GM23248 (cell line): ENCODE measurements around the gene ACADS. TPM values are rescaled to one million over a fixed set of nuclear protein-coding genes. Genes with fewer than 3 reads are reported as not detected.

Experiments
- DNase-seq: peaks from one replicate; pipeline ENCODE4 v3.0.0-alpha.2; 2015
- H2AFZ ChIP-seq: fragments of 200-600 bp; sonication (generic); 2 replicates; pipeline ENCODE4 v1.6.1; 2016; ENCODE audit warnings: antibody characterized with exemption
- H3F3A ChIP-seq: fragments of 200-600 bp; sonication (generic); 2 replicates; pipeline ENCODE4 v1.6.1; 2016; ENCODE audit warnings: mild to moderate bottlenecking, antibody characterized with exemption, mixed run types; ENCODE audit not compliant: insufficient read depth
- H3K27ac ChIP-seq: fragments of 200-600 bp; sonication (generic); 2 replicates; pipeline ENCODE4 v1.5.1; 2016; ENCODE audit warnings: mild to moderate bottlenecking
- H3K27me3 ChIP-seq: fragments of 200-600 bp; sonication (generic); replicated peaks from 2 replicates; pipeline ENCODE4 v1.6.1; 2016; ENCODE audit warnings: mild to moderate bottlenecking; ENCODE audit not compliant: insufficient read depth
- H3K36me3 ChIP-seq: fragments of 200-600 bp; sonication (generic); 2 replicates; pipeline ENCODE4 v1.6.1; 2016; ENCODE audit warnings: low read depth, mild to moderate bottlenecking
- H3K4me1 ChIP-seq: fragments of 200-600 bp; sonication (generic); 2 replicates; pipeline ENCODE4 v1.6.1; 2016; ENCODE audit warnings: mild to moderate bottlenecking; ENCODE audit not compliant: insufficient read depth
- H3K4me2 ChIP-seq: fragments of 200-600 bp; sonication (generic); one replicate; pipeline ENCODE4 v1.6.1; 2016; ENCODE audit warnings: mild to moderate bottlenecking; ENCODE audit not compliant: unreplicated experiment
- H3K4me3 ChIP-seq: fragments of 200-600 bp; sonication (generic); 2 replicates; pipeline ENCODE4 v1.5.1; 2016; ENCODE audit warnings: mild to moderate bottlenecking
- H3K79me2 ChIP-seq: fragments of 200-600 bp; sonication (generic); 2 replicates; pipeline ENCODE4 v1.6.1; 2016; ENCODE audit warnings: mild to moderate bottlenecking; ENCODE audit not compliant: insufficient read depth
- H3K9ac ChIP-seq: fragments of 200-600 bp; sonication (generic); 2 replicates; pipeline ENCODE4 v1.6.1; 2016; ENCODE audit warnings: mild to moderate bottlenecking
- H3K9me2 ChIP-seq: fragments of 200-600 bp; sonication (generic); 2 replicates; pipeline ENCODE4 v1.6.1; 2016; ENCODE audit warnings: mixed run types, mild to moderate bottlenecking, moderate library complexity; ENCODE audit not compliant: insufficient read depth
- H3K9me3 ChIP-seq: fragments of 200-600 bp; sonication (generic); one replicate; pipeline ENCODE4 v1.6.1; 2017; ENCODE audit warnings: low read depth
- H4K20me1 ChIP-seq: fragments of 200-600 bp; sonication (generic); 2 replicates; pipeline ENCODE4 v1.6.0; 2016; ENCODE audit not compliant: insufficient read depth
- EZH2 ChIP-seq: fragments of 200-600 bp; sonication (generic); IDR thresholded peaks from 2 replicates; pipeline ENCODE4 v1.6.1; 2018; ENCODE audit warnings: antibody characterized with exemption, mild to moderate bottlenecking; ENCODE audit not compliant: insufficient read depth, poor library complexity, severe bottlenecking
- EZH2phosphoT487 ChIP-seq: fragments of 200-600 bp; sonication (generic); IDR thresholded peaks from 2 replicates; pipeline ENCODE4 v1.6.1; 2018; ENCODE audit warnings: antibody characterized with exemption, moderate library complexity, mild to moderate bottlenecking, low read depth; ENCODE audit not compliant: insufficient read depth
- WGBS, 2 experiments: methylation state at CpG; one replicate each; pipeline ENCODE4 v1.1.6; 2015 to 2017; ENCODE audit warnings: low lambda C conversion rate in 2 of 2, low coverage in 1 of 2; ENCODE audit errors: missing lambda C conversion rate in 2 of 2; 5-methylcytosine and 5-hydroxymethylcytosine counted together
- in situ Hi-C: fragments of 300-500 bp; cut with MboI; formaldehyde crosslinking; loops from 2 replicates; pipeline ENCODE4 v1.15.0; 2020
- polyA plus RNA-seq: library from polyadenylated mRNA; unstranded; fragments of >200 nt; fragmentation: Nextera tagmentation; extraction: Ambion mirVana; gene quantifications from 2 replicates; pipeline ENCODE4 v1.2.1, GENCODE V29; 2016
- total RNA-seq: library from RNA; depleted of rRNA; stranded (reverse); fragments of >200 nt; shearing (Covaris generic); gene quantifications from 2 replicates; pipeline ENCODE4 v1.2.3, GENCODE V29; 2014

ACADS gene
- total and polyA plus RNA-seq, 2 experiments from 2014 or later = 10.5 to 14.5 TPM

DNA sequence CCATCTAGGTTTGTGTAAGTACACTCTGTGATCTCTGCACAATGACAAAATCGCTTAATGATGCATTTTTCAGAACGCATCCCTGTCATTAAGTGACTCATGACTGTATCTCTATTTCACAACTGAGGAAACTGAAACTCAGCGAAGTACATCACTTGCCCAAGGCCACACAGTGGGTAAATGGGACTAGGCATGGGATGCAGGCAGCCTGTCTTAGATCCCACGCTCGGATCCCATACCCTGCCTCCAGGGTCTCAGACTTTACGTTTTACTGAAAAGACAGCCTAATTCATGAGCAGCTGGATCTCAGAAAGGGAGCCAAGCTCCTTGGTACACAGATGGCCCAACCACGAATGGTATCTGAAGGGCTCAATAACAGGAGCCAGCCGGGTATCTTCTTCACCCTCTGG lies 41.1 kb upstream of the ACADS start:
- peak; percentile 83 for DNase-seq
- Histone ChIP-seq H3F3A (peaks cover 17% of the 10 kb centered on the region), H3K79me2 (peaks cover 22% of the 10 kb centered on the region), H4K20me1 (0 out of 2 replicates have a peak, but pooled peaks cover 5% of the 10 kb centered on the region), H3K27me3 (no peaks in the 10 kb centered on the region), H3K9me2 (no peaks in the 10 kb centered on the region), H3K9ac (no peak overlapping the region), H2AFZ (peak overlapping the region; percentile 48; the same call in 1 of the 2 replicates), H3K4me2 (no peak overlapping the region), H3K4me3 (no peak overlapping the region), H3K36me3 (no peaks in the 10 kb centered on the region), H3K4me1 (peaks cover 10% of the 10 kb centered on the region), H3K27ac (peak overlapping the region; percentile 28; the same call in 1 of the 2 replicates), H3K9me3 (no peaks in the 10 kb centered on the region)
- WGBS, 2 experiments = 20 to 22% methylated on average over 8 of the region's 8 CpGs
- in situ Hi-C loops = no loop called here
- TF ChIP-seq EZH2 = no peak
- no peak for TF ChIP-seq EZH2phosphoT487

DNA sequence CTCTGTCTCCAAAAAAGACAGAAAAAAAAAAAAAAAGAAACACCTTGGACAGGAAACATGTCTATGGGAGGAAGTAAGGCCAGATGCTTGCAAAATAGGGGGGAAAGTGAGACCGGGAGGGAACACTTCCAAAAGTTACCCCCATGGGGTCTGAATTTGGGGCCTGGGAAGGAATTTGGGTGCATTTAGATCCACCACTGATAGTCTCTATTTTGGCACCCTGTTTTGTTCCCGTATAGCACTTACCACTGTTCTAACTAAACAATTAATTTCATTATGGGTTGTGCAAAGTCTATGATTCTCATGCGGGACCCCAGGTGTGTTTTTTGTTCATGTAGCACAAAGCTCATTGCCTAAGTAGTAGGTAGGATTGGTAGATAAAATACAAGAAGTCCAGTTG lies 40.1 kb upstream of the ACADS start:
- no peak for DNase-seq
- peaks cover 17% of the 10 kb centered on the region for H3F3A ChIP-seq
- no peaks in the 10 kb centered on the region for H3K9me3 ChIP-seq
- TF ChIP-seq EZH2 (no peak), EZH2phosphoT487 (no peak)
- WGBS, 2 experiments = 56 to 62% methylated on average over 3 of the region's 3 CpGs
- H3K27me3 ChIP-seq = no peaks in the 10 kb centered on the region
- in situ Hi-C loops = no loop called here
- H3K4me1 ChIP-seq = peaks cover 14% of the 10 kb centered on the region
- H3K4me3 ChIP-seq = peak overlapping the region; percentile 91
- H3K27ac ChIP-seq = no peak overlapping the region
- H3K36me3 ChIP-seq = no peaks in the 10 kb centered on the region
- H3K9ac ChIP-seq = peak overlapping the region; percentile 94; the same call in 1 of the 2 replicates
- no peaks in the 10 kb centered on the region for H3K9me2 ChIP-seq
- H4K20me1 ChIP-seq = 0 out of 2 replicates have a peak, but pooled peaks cover 5% of the 10 kb centered on the region
- H2AFZ ChIP-seq = peak overlapping the region; percentile 92
- H3K79me2 ChIP-seq = peaks cover 32% of the 10 kb centered on the region
- peak overlapping the region; percentile 97 for H3K4me2 ChIP-seq

DNA sequence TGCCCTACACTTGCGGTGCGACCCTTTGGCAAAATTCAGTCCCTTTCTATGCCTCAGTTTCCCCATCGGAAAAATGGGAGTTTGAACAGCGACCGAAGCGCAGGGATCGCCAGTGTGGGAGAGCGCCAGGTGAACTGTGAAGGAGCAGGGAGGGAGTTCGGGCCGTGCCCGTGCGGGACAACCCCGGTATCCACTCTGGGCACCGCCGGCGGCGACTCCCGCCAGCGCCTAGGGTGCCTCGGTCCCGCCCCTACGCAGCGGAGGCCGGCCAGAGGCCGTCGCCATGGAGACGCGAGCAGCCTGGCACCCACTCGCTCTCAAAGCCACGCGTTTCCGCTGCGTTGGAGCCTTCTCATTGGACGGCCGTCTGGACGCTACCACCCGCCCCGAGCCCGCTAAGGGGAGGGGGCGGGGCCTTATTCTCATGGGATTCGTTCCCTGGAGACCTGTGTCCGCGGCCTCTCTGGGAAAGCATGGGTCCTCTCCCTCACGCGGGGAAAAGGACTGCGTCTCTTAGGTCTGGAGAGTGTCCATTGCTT lies 39.4 kb upstream of the ACADS start:
- peak overlapping the region; percentile 94 for H3K9ac ChIP-seq
- H3K27ac ChIP-seq = peak overlapping the region; percentile 96
- no peaks in the 10 kb centered on the region for H3K36me3 ChIP-seq
- H3K4me1 ChIP-seq = peaks cover 14% of the 10 kb centered on the region
- H3K4me3 ChIP-seq = peak overlapping the region; percentile 91
- no peak for TF ChIP-seq EZH2
- no peak for TF ChIP-seq EZH2phosphoT487
- H3F3A ChIP-seq = peaks cover 17% of the 10 kb centered on the region
- WGBS, 2 experiments = 1% methylated on average over 40 to 46 of the region's 46 CpGs
- H4K20me1 ChIP-seq = 0 out of 2 replicates have a peak, but pooled peaks cover 5% of the 10 kb centered on the region
- peak overlapping the region; percentile 92 for H2AFZ ChIP-seq
- peaks cover 39% of the 10 kb centered on the region for H3K79me2 ChIP-seq
- no peaks in the 10 kb centered on the region for H3K27me3 ChIP-seq
- in situ Hi-C loops = no loop called here
- peak; percentile 100 for DNase-seq
- no peaks in the 10 kb centered on the region for H3K9me3 ChIP-seq
- H3K9me2 ChIP-seq = no peaks in the 10 kb centered on the region
- H3K4me2 ChIP-seq = peak overlapping the region; percentile 97

DNA sequence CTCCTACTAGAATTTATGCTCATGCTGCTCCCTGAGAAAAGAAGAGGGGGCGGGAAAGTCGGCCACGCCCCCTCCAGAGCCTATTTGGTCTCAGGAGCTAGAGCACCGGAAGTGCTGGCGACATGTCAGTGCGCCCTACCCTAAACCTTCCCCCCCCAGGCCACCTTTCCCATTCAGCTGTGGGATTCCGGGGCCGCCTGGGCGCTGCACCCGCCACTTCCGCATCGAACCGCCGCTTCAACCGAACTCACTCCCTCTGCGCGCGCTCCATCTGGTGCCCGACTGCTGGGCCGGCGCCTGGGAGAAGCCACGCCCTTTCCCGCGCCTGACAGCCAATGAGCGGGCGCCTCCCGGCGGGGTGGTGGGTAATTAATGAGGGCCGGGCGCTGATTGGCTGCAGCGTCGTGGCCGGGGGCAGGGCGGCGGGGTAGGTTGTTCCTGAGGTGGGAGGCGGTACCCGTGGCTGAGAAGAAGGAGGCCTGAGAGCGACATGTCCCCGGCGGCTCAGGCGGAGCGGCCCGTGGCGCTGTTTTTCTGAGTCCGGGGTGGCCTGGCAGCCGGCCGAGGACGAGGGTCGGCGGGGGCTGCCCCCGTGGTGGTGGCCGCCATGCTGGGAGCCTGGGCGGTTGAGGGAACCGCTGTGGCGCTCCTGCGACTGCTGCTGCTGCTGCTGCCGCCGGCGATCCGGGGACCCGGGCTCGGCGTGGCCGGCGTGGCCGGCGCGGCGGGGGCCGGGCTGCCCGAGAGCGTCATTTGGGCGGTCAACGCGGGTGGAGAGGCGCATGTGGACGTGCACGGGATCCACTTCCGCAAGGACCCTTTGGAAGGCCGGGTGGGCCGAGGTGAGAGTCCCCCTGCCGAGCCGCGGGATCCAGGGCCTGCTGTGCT lies 38.7 kb upstream of the ACADS start, which contains the start of gene MLEC:
Gene MLEC (plus strand): TSS at position 460 of the 888 bp plus-strand sequence. CDS start 148 bp downstream, at position 608.
- TF ChIP-seq EZH2phosphoT487 = no peak
- TF ChIP-seq EZH2 = no peak
- Histone ChIP-seq H3K27ac (peak within 1 kb of the TSS; percentile 96), H3K9ac (peak within 1 kb of the TSS; percentile 94), H3K9me2 (no peaks in the 10 kb centered on the region), H3K9me3 (no peaks in the 10 kb centered on the region), H3K36me3 (no peaks in the 10 kb centered on the region), H3K27me3 (no peaks in the 10 kb centered on the region), H2AFZ (peak within 1 kb of the TSS; percentile 92), H3K79me2 (peaks cover 46% of the 10 kb centered on the region), H3K4me3 (peak within 1 kb of the TSS; percentile 91), H3K4me1 (peaks cover 14% of the 10 kb centered on the region), H3K4me2 (peak within 1 kb of the TSS; percentile 97), H4K20me1 (0 out of 2 replicates have a peak, but pooled peaks cover 5% of the 10 kb centered on the region), H3F3A (peaks cover 17% of the 10 kb centered on the region)
- in situ Hi-C loops = no loop called here
- DNase-seq = peak; percentile 99
- 1% methylated on average over 65 to 67 of the region's 84 CpGs for WGBS, 2 experiments
